HG03039 (cell line): ENCODE results near the gene CLEC18B.
A peak's percentile ranks its signal among the peaks of the same experiment; 100 is the strongest.
"Not testable (repeated sequence)": the region's sequence is repeated elsewhere in the genome, so short reads cannot be mapped to it uniquely, and the experiment has no call there.

ENCODE experiments used
- ATAC-seq: cut with Tn5 transposase; IDR thresholded peaks from one replicate; pipeline ENCODE4 v1.9.1; 2021; ENCODE audit warnings: mild to moderate bottlenecking, moderate library complexity; ENCODE audit not compliant: unreplicated experiment

Gene CLEC18B

GRCh38 chr16:74409185-74409981, 11.9 kb downstream of the CLEC18B start:
- ATAC-seq, result not testable (repeated sequence)

GRCh38 chr16:74407362-74407705, 13.9 kb downstream of the CLEC18B start:
- not testable (repeated sequence) for ATAC-seq

GRCh38 chr16:74406600-74407361, 14.5 kb downstream of the CLEC18B start:
- not testable (repeated sequence) for ATAC-seq

GRCh38 chr16:74404148-74404933, 16.9 kb downstream of the CLEC18B start:
- not testable (repeated sequence) for ATAC-seq

GRCh38 chr16:74400238-74400637, 21.0 kb downstream of the CLEC18B start:
- ATAC-seq, result not testable (repeated sequence)

GRCh38 chr16:74398212-74398895, 22.9 kb downstream of the CLEC18B start:
- not testable (repeated sequence) for ATAC-seq

- ATAC-seq, result not testable (repeated sequence)
Measured at GRCh38 chr16:74396521-74397017, 24.7 kb downstream of the CLEC18B start.

- not testable (repeated sequence) for ATAC-seq
Measured at GRCh38 chr16:74394604-74395003, 26.7 kb downstream of the CLEC18B start.

GRCh38 chr16:74394131-74394530, 27.1 kb downstream of the CLEC18B start:
- not testable (repeated sequence) for ATAC-seq

GRCh38 chr16:74391454-74392050, 29.7 kb downstream of the CLEC18B start:
- ATAC-seq, result not testable (repeated sequence)

GRCh38 chr16:74382339-74383034, 38.8 kb downstream of the CLEC18B start:
- ATAC-seq, result not testable (repeated sequence)

GRCh38 chr16:74373847-74374184, 47.5 kb downstream of the CLEC18B start:
- ATAC-seq, result not testable (repeated sequence)

- no peak for ATAC-seq
Measured at GRCh38 chr16:74372953-74373846, 48.1 kb downstream of the CLEC18B start.

GRCh38 chr16:74372369-74372768, 48.9 kb downstream of the CLEC18B start:
- ATAC-seq, result no peak

GRCh38 chr16:74370338-74371135, 50.7 kb downstream of the CLEC18B start:
- ATAC-seq, result not testable (repeated sequence)

- peak; percentile 91 for ATAC-seq
Measured at GRCh38 chr16:74368002-74368911, 53.0 kb downstream of the CLEC18B start.
